Measurements from ENCODE around the gene TRIM34. TPM values are rescaled to one million over a fixed set of nuclear protein-coding genes. Genes with fewer than 3 reads are reported as not detected.

TRIM34 gene
- total and polyA plus RNA-seq, 2 donors (not counting 1 experiment from before 2014, with no cell fraction given): 21.9 to 29.1 TPM

GRCh38 chr11:5658318-5658717 lies 33.5 kb downstream of the TRIM34 start:
- ChIA-PET POLR2A (no interaction called here), CTCF (no interaction called here)
- ATAC-seq (ENCODE audit: low read depth): no peak

GRCh38 chr11:5663511-5663910 lies 38.7 kb downstream of the TRIM34 start:
- Histone ChIP-seq H3K36me3 (replicated peaks in 1 of 2; ENCODE audit: control extremely low read depth in 1 of 2, control insufficient read depth in 1 of 2, extremely low read depth in 1 of 2, insufficient read depth in 2 of 2, low read length in 1 of 2) (peaks cover 2 to 33% of the 10 kb centered on the region in 2 experiments), H3K27me3 (replicated peaks in 1 of 4; ENCODE audit: control extremely low read depth in 1 of 4, control insufficient read depth in 3 of 4, insufficient read depth in 4 of 4, low read length in 3 of 4) (no peaks in the 10 kb centered on the region), H4K20me1 (ENCODE audit: control insufficient read depth, insufficient read depth, low read length, poor library complexity, severe bottlenecking) (no peaks in the 10 kb centered on the region), H3K4me2 (replicated peaks; ENCODE audit: low read depth, low read length, poor library complexity, severe bottlenecking) (no peak overlapping the region), H3K79me2 (ENCODE audit: control insufficient read depth, insufficient read depth, low read length) (no peaks in the 10 kb centered on the region), H3K4me3 (ENCODE audit: control extremely low read depth in 1 of 5, extremely low read depth in 1 of 5, insufficient read depth in 1 of 5, low read depth in 2 of 5, low read length in 4 of 5) (no peak overlapping the region), H3K9ac (ENCODE audit: low read length) (no peak overlapping the region), H3K9me3 (ENCODE audit: control extremely low read depth in 1 of 3, control insufficient read depth in 2 of 3, insufficient read depth in 1 of 3, low read length in 2 of 3) (no peaks in the 10 kb centered on the region), H3K27ac (ENCODE audit: low read length in 2 of 2) (no peak overlapping the region), H3K4me1 (ENCODE audit: control insufficient read depth in 2 of 2, insufficient read depth in 2 of 2, low read length in 2 of 2) (no peaks in the 10 kb centered on the region), H2AFZ (ENCODE audit: insufficient read depth, low read depth, low read length, poor library complexity, severe bottlenecking) (no peak overlapping the region)
- whole genome bisulfite sequencing (ENCODE audit: insufficient coverage): no CpG with 5 or more reads among the region's 2 CpGs
- H3K9me3 Mint-ChIP-seq (ENCODE audit: insufficient read depth): no peaks in the 10 kb centered on the region
- ChIA-PET CTCF (no interaction called here), POLR2A (no interaction called here)
- H3K27ac Mint-ChIP-seq: no peak overlapping the region
- intact Hi-C loops (cut with micrococcal nuclease): no loop called here
- ATAC-seq (ENCODE audit: low read depth) (no peak), DNase-seq (no peak)
- TF ChIP-seq EZH2 (IDR thresholded peaks at IDR 0.05; ENCODE audit: borderline replicate concordance, insufficient read depth, low read depth, low read length, poor library complexity, severe bottlenecking): no peak
- TF ChIP-seq CTCF (IDR thresholded peaks at IDR 0.05): no peak
- no peaks in the 10 kb centered on the region for H3K4me1 Mint-ChIP-seq
- no peak overlapping the region for H3K4me3 Mint-ChIP-seq
- H3K27me3 Mint-ChIP-seq: no peaks in the 10 kb centered on the region

More at GRCh38 chr11:5658318-5658717, 33.5 kb downstream of the TRIM34 start:
- H3K36me3 ChIP-seq (replicated peaks in 1 of 2; ENCODE audit: control extremely low read depth in 1 of 2, control insufficient read depth in 1 of 2, extremely low read depth in 1 of 2, insufficient read depth in 2 of 2, low read length in 1 of 2): no peaks in the 10 kb centered on the region
- 100% methylated on average over 5 of the region's 5 CpGs for WGBS (ENCODE audit: insufficient coverage)
- Mint-ChIP-seq H3K27me3 (no peaks in the 10 kb centered on the region), H3K27ac (no peak overlapping the region), H3K4me3 (no peak overlapping the region), H3K4me1 (no peaks in the 10 kb centered on the region), H3K9me3 (ENCODE audit: insufficient read depth) (no peaks in the 10 kb centered on the region)
- peaks cover 0 to 6% (median 1%) of the 10 kb centered on the region in 3 donors for H3K9me3 ChIP-seq (ENCODE audit: control extremely low read depth in 1 of 3, control insufficient read depth in 2 of 3, insufficient read depth in 1 of 3, low read length in 2 of 3)
- H3K79me2 ChIP-seq (ENCODE audit: control insufficient read depth, insufficient read depth, low read length): no peaks in the 10 kb centered on the region
- no peaks in the 10 kb centered on the region for H4K20me1 ChIP-seq (ENCODE audit: control insufficient read depth, insufficient read depth, low read length, poor library complexity, severe bottlenecking)
- no peaks in the 10 kb centered on the region for H3K27me3 ChIP-seq (replicated peaks in 1 of 4; ENCODE audit: control extremely low read depth in 1 of 4, control insufficient read depth in 3 of 4, insufficient read depth in 4 of 4, low read length in 3 of 4)
- no peak overlapping the region for H3K27ac ChIP-seq (ENCODE audit: low read length in 2 of 2)
- no peak for DNase-seq
- no peak overlapping the region for H3K4me2 ChIP-seq (replicated peaks; ENCODE audit: low read depth, low read length, poor library complexity, severe bottlenecking)
- TF ChIP-seq EZH2 (IDR thresholded peaks at IDR 0.05; ENCODE audit: borderline replicate concordance, insufficient read depth, low read depth, low read length, poor library complexity, severe bottlenecking): no peak
- no peak for TF ChIP-seq CTCF (IDR thresholded peaks at IDR 0.05)
- no peaks in the 10 kb centered on the region for H3K4me1 ChIP-seq (ENCODE audit: control insufficient read depth in 2 of 2, insufficient read depth in 2 of 2, low read length in 2 of 2)
- intact Hi-C loops (cut with micrococcal nuclease): no loop called here
- no peak overlapping the region for H3K4me3 ChIP-seq (ENCODE audit: control extremely low read depth in 1 of 5, extremely low read depth in 1 of 5, insufficient read depth in 1 of 5, low read depth in 2 of 5, low read length in 4 of 5)
- H2AFZ ChIP-seq (ENCODE audit: insufficient read depth, low read depth, low read length, poor library complexity, severe bottlenecking): no peak overlapping the region
- no peak overlapping the region for H3K9ac ChIP-seq (ENCODE audit: low read length)
